Upper lobe of left lung (tissue), 6 donors: ENCODE data around the gene SLC28A2. TPM values are rescaled to one million over a fixed set of nuclear protein-coding genes. Genes with fewer than 3 reads are reported as not detected.
A peak's percentile ranks its signal among the peaks of the same experiment; 100 is the strongest.
"Not testable (repeated sequence)": the region's sequence is repeated elsewhere in the genome, so short reads cannot be mapped to it uniquely, and the experiment has no call there.

ENCODE experiments used
- ATAC-seq, 2 donors: fragments of 200-7000 bp; cut with Tn5 transposase; one replicate each; pipeline ENCODE4 v1.9.1; 2022; ENCODE audit warnings: mild to moderate bottlenecking in 2 of 2, moderate library complexity in 2 of 2; ENCODE audit not compliant: low FRiP score in 2 of 2
- DNase-seq, 2 donors: peaks; one replicate each; pipeline ENCODE4 v3.0.0-alpha.2; 2019 to 2020
- H3K27ac ChIP-seq, 4 donors: fragments of 200-600 bp; sonication (generic); one replicate each; pipeline ENCODE4 v1.5.1; 2016 to 2019
- H3K27me3 ChIP-seq, 4 donors: fragments of 200-600 bp; sonication (generic); one replicate each; pipeline ENCODE4 v1.5.1; 2017 to 2019
- H3K36me3 ChIP-seq, 4 donors: fragments of 200-600 bp; sonication (generic); one replicate each; pipeline ENCODE4 v1.5.1; 2016 to 2019
- H3K4me1 ChIP-seq, 4 donors: fragments of 200-600 bp; sonication (generic); one replicate each; pipeline ENCODE4 v1.5.1; 2018 to 2019
- H3K4me3 ChIP-seq, 4 donors: fragments of 200-600 bp; sonication (generic); one replicate each; pipeline ENCODE4 v1.5.1; 2017 to 2019; ENCODE audit warnings: mild to moderate bottlenecking in 2 of 4, moderate library complexity in 1 of 4
- H3K9me3 ChIP-seq, 4 donors: fragments of 200-600 bp; sonication (generic); one replicate each; pipeline ENCODE4 v1.5.1; 2018 to 2019
- EP300 ChIP-seq, 4 donors: sonication (generic); formaldehyde crosslinking; IDR thresholded peaks; one replicate each; pipeline ENCODE4 v1.5.1; 2017; ENCODE audit warnings: antibody characterized with exemption in 4 of 4, control low read depth in 2 of 4
- POLR2A ChIP-seq, 4 donors: fragments of 450-650 bp; IDR thresholded peaks; one replicate each; pipeline ENCODE4 v1.5.1; 2016 to 2017; ENCODE audit warnings: antibody characterized with exemption in 4 of 4, mild to moderate bottlenecking in 2 of 4
- POLR2AphosphoS5 ChIP-seq, 2 donors: sonication (generic); formaldehyde crosslinking; IDR thresholded peaks; one replicate each; pipeline ENCODE4 v1.5.1; 2017; ENCODE audit warnings: antibody characterized with exemption in 2 of 2
- WGBS, 2 donors: methylation state at CpG; one replicate each; pipeline ENCODE4 v1.1.5; 2017 to 2018; 5-methylcytosine and 5-hydroxymethylcytosine counted together
- total RNA-seq, 6 donors: library from RNA; depleted of rRNA in 4 of 6; stranded (reverse); fragments of >200 nt in 4 of 6; gene quantifications; one replicate each; pipeline versions ENCODE4 v1.1.0 to v1.2.1, GENCODE V29; 2016 to 2021
- TF ChIP-seq, protein P1 (sequence below), 6 experiments: fragments of 450-650 bp in 4 of 6; fragments of 200-600 bp in 2 of 6; sonication (generic) in 2 of 6; IDR thresholded peaks; one replicate each; pipeline ENCODE4 v1.5.1; 2016 to 2019; ENCODE audit warnings: antibody characterized with exemption in 6 of 6
- donor health status: DM: no; HTN: no; CAD: no; lungs with moderate emphysema.
- donor health status: DM: no; HTN: yes; CAD: no; lungs with severe emphysema.

SLC28A2 gene
- total RNA-seq, 6 donors from 2014 or later, result 0.20 TPM; not detected in 5

DNA sequence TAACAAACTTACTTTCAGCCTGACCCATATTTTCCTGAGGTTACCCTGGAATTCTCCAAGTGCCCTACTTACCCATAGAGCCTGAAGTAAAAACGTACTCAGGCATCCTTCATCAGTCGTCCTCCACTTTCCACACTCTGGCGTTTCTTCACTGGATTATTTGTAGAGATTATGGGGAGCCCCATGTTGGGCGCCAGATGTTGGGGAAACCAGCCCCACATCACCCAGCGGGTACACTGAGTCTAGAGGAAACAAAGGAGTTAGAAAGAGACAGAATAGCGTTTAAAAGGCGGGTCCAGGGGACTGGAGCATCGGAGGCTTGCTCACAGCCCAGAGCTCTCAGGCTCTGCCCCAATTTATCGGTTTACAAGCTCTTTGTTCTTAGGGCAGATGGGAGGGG lies 9.7 kb upstream of the SLC28A2 start:
- peaks cover 25 to 73% (median 46%) of the 10 kb centered on the region in 4 donors for H3K9me3 ChIP-seq
- ATAC-seq, result no peak

DNA sequence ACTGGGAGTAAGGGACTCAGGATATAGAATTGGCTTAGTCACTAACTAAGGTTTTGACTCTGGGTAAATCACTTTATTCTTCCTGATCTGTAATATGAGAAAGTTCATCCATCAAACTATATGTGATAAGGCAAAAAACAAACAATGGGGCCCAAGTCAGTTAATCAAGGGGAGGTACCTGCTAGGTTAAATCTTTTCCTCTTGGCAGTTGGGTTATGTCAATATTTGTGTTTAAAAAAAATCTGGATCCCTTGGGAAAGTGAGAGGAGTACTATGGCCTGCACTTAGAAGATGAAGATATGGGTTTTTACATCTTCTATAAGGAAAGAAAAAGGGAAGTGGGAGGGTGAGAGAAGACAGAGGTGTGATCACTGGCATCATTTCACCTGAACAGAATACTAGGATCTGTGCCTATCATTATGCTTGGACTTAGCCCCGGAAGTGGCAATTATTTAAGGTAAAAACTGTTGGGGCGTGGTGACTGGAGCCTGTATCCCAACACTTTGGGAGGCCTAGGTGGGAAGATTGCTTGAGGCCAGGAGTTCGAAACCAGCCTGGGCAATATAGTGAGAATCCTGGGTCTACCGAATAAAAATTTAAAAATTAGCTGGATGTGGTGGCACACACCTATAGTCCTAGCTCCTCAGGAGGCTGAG lies 2.8 kb upstream of the SLC28A2 start:
- no peaks in the 10 kb centered on the region for H3K36me3 ChIP-seq
- ATAC-seq, result no peak

More for the DNA sequence above, 9.7 kb upstream of the SLC28A2 start:
- Histone ChIP-seq H3K4me3 (no peak overlapping the region), H3K36me3 (no peaks in the 10 kb centered on the region), H3K27me3 (no peaks in the 10 kb centered on the region), H3K27ac (no peak overlapping the region), H3K4me1 (no peaks in the 10 kb centered on the region)
- WGBS, 2 donors, result 66 to 75% methylated on average over 9 of the region's 9 CpGs
- DNase-seq, result no peak
- TF ChIP-seq, protein P1, sequence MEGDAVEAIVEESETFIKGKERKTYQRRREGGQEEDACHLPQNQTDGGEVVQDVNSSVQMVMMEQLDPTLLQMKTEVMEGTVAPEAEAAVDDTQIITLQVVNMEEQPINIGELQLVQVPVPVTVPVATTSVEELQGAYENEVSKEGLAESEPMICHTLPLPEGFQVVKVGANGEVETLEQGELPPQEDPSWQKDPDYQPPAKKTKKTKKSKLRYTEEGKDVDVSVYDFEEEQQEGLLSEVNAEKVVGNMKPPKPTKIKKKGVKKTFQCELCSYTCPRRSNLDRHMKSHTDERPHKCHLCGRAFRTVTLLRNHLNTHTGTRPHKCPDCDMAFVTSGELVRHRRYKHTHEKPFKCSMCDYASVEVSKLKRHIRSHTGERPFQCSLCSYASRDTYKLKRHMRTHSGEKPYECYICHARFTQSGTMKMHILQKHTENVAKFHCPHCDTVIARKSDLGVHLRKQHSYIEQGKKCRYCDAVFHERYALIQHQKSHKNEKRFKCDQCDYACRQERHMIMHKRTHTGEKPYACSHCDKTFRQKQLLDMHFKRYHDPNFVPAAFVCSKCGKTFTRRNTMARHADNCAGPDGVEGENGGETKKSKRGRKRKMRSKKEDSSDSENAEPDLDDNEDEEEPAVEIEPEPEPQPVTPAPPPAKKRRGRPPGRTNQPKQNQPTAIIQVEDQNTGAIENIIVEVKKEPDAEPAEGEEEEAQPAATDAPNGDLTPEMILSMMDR (IDR thresholded peaks at IDR 0.05), result no peak
- no peak for TF ChIP-seq EP300 (IDR thresholded peaks at IDR 0.05)
- no peak for TF ChIP-seq POLR2A (IDR thresholded peaks at IDR 0.05)
- no peak for TF ChIP-seq POLR2AphosphoS5 (IDR thresholded peaks at IDR 0.05)

DNA sequence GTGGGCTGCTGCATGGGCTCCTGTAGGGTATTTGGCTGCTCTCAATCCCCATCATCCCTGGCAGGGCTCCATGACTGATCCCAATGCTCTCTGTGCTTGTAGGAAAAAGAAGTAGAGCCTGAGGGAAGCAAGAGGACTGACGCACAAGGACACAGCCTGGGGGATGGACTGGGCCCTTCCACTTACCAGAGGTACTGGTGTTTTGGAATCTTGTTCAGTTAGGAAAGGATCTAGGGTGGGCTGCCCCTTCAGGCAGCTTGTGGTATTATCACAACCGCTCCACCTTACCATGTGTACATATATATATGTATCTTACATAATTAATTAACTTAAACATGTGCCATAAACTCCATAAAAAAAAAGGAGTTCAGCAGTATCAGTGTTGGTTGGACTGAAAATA lies 1.3 kb downstream of the SLC28A2 start:
- Histone ChIP-seq H3K4me1 (no peaks in the 10 kb centered on the region), H3K9me3 (no peaks in the 10 kb centered on the region), H3K36me3 (no peaks in the 10 kb centered on the region), H3K4me3 (no peak overlapping the region), H3K27me3 (no peaks in the 10 kb centered on the region), H3K27ac (no peak overlapping the region)
- no peak for DNase-seq
- no peak for ATAC-seq
- 77 to 87% methylated on average over 1 to 2 of the region's 2 CpGs for WGBS, 2 donors
- TF ChIP-seq EP300 (IDR thresholded peaks at IDR 0.05), result no peak
- TF ChIP-seq POLR2A (IDR thresholded peaks at IDR 0.05), result no peak
- no peak for TF ChIP-seq POLR2AphosphoS5 (IDR thresholded peaks at IDR 0.05)
- TF ChIP-seq, protein P1 (IDR thresholded peaks at IDR 0.05), result peak in 1 of 6 experiments; percentile 10

More for the DNA sequence above, 2.8 kb upstream of the SLC28A2 start:
- Histone ChIP-seq H3K4me1 (no peaks in the 10 kb centered on the region), H3K4me3 (no peak overlapping the region), H3K27ac (no peak overlapping the region), H3K9me3 (peaks cover 6 to 21% (median 8%) of the 10 kb centered on the region in 4 donors), H3K27me3 (no peaks in the 10 kb centered on the region)
- 91 to 92% methylated on average over 4 of the region's 4 CpGs for WGBS, 2 donors
- TF ChIP-seq, protein P1 (IDR thresholded peaks at IDR 0.05), result no peak
- TF ChIP-seq POLR2AphosphoS5 (IDR thresholded peaks at IDR 0.05), result no peak
- no peak for TF ChIP-seq POLR2A (IDR thresholded peaks at IDR 0.05)
- no peak for TF ChIP-seq EP300 (IDR thresholded peaks at IDR 0.05)
- DNase-seq, result no peak

DNA sequence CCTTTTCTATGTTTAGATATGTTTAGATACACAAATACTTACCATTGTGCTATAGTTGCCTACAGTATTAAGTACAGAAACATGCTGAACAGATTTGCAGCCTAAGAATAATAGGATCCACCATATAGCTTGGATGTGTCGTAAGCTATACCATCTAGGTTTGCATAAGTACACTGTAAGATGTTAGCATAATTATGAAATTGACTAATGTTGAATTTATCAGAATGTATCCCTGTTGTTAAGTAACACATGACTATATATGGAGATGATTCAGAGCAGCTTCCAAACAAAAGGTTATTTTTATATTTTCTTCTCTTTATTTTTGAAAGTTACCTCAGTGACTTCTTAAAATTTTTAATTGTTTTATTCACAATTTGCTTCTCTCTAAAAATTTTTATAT lies 2.4 kb downstream of the SLC28A2 start:
- Histone ChIP-seq H3K4me1 (no peaks in the 10 kb centered on the region), H3K4me3 (no peak overlapping the region), H3K9me3 (no peaks in the 10 kb centered on the region), H3K36me3 (no peaks in the 10 kb centered on the region), H3K27me3 (no peaks in the 10 kb centered on the region), H3K27ac (no peak overlapping the region)
- 93 to 95% methylated on average over 1 of the region's 1 CpG for WGBS, 2 donors
- ATAC-seq, result no peak
- TF ChIP-seq, protein P1 (IDR thresholded peaks at IDR 0.05), result no peak
- no peak for TF ChIP-seq EP300 (IDR thresholded peaks at IDR 0.05)
- TF ChIP-seq POLR2AphosphoS5 (IDR thresholded peaks at IDR 0.05), result no peak
- TF ChIP-seq POLR2A (IDR thresholded peaks at IDR 0.05), result no peak
- DNase-seq, result no peak

DNA sequence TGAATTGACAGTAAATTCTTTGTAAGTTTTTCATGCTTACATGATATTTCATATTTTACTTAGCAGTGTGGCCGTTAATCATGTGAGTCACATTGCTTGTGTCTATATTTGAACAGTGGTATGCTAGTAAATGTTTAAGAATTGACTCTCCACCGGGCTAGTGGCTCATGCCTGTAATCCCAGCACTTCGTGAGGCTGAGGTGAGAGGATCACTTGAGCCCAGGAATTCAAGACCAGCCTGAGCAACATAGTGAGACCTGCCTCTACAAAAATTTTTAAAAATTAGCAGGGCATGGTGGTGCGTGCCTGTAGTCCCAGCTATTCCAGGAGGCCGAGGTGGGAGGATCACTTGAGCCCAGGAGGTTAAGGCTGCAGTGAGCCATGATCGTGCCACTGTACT lies 2.8 kb downstream of the SLC28A2 start:
- 59 to 61% methylated on average over 6 of the region's 6 CpGs for whole genome bisulfite sequencing, 2 donors
- H3K27ac ChIP-seq, H3K36me3 ChIP-seq, H3K27me3 ChIP-seq, H3K4me3 ChIP-seq, H3K9me3 ChIP-seq, H3K4me1 ChIP-seq, ATAC-seq: not testable (repeated sequence)
- DNase-seq, result peak in 1 of 2 donors; percentile 43
